GM23338 (cell line): ENCODE measurements around the gene MAP1B.

ENCODE experiments used
- CREB1 ChIP-seq: fragments of 250-450 bp; sonication (Bioruptor Pico); IDR thresholded peaks from 2 replicates; pipeline ENCODE4 v1.5.0; 2020; ENCODE audit warnings: low read depth, mild to moderate bottlenecking, moderate library complexity
- EZH2 ChIP-seq: fragments of 200-600 bp; sonication (generic); IDR thresholded peaks from one replicate; pipeline ENCODE4 v1.8.0; 2017; ENCODE audit warnings: antibody characterized with exemption, mild to moderate bottlenecking, low read depth; ENCODE audit not compliant: unreplicated experiment
- EZH2phosphoT487 ChIP-seq: fragments of 200-600 bp; sonication (generic); IDR thresholded peaks from one replicate; pipeline ENCODE4 v1.8.1; 2018; ENCODE audit warnings: antibody characterized with exemption; ENCODE audit not compliant: unreplicated experiment
- JUNB ChIP-seq: IDR thresholded peaks from one replicate; pipeline ENCODE4 v1.6.1; 2016; ENCODE audit warnings: antibody characterized with exemption; ENCODE audit not compliant: unreplicated experiment
- POLR2AphosphoS5 ChIP-seq: IDR thresholded peaks from 2 replicates; pipeline ENCODE4 v1.6.1; 2016; ENCODE audit warnings: antibody characterized with exemption, low read depth
- TF ChIP-seq, protein P1 (sequence below), 2 experiments: fragments of 200-600 bp in 1 of 2; sonication (generic) in 1 of 2; conservative IDR thresholded peaks; 2 replicates each; pipeline versions ENCODE4 v1.5.1 to v1.6.1; 2016 to 2017; ENCODE audit warnings: antibody characterized with exemption in 2 of 2, low read depth in 2 of 2, mild to moderate bottlenecking in 2 of 2, moderate library complexity in 1 of 2
- TF ChIP-seq, protein P2 (sequence below): fragments of 250-450 bp; sonication (Bioruptor Pico); IDR thresholded peaks from 2 replicates; pipeline ENCODE4 v1.5.0; 2020; ENCODE audit warnings: mild to moderate bottlenecking, moderate library complexity

DNA sequence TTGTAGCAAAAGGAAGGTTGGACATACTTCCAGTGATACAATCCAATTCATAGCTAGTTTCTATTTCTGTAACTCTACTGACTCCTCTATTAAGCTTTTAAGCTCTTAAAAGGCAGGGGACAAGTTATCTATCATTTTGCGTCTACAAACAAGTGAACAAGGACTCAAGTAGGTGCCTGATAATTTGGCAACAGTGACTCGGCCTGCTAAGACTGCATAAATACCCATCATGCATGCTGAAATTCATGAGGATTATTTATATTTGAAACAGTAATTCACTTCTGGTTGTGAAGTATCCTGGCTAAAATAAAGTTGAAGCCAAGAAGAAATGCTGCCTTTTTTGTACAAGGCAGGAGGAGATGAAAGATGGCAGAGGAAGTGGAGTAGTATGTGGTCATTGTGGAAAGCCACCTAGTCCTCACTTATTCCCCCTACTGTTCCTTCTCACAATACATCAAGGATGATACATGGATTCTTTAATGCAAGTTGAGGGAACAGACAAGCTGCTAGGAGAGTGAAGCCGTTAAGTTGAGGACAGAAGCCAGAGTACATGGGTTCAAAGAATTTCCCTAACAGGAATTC lies 138.8 kb downstream of the MAP1B start:
- TF ChIP-seq, protein P1, sequence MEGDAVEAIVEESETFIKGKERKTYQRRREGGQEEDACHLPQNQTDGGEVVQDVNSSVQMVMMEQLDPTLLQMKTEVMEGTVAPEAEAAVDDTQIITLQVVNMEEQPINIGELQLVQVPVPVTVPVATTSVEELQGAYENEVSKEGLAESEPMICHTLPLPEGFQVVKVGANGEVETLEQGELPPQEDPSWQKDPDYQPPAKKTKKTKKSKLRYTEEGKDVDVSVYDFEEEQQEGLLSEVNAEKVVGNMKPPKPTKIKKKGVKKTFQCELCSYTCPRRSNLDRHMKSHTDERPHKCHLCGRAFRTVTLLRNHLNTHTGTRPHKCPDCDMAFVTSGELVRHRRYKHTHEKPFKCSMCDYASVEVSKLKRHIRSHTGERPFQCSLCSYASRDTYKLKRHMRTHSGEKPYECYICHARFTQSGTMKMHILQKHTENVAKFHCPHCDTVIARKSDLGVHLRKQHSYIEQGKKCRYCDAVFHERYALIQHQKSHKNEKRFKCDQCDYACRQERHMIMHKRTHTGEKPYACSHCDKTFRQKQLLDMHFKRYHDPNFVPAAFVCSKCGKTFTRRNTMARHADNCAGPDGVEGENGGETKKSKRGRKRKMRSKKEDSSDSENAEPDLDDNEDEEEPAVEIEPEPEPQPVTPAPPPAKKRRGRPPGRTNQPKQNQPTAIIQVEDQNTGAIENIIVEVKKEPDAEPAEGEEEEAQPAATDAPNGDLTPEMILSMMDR (conservative IDR thresholded peaks at IDR 0.05; ENCODE audit: low read depth in 2 of 2), result no peak
- TF ChIP-seq CREB1 (CRISPR knock-in tag), result no peak
- TF ChIP-seq EZH2, result no peak
- no peak for TF ChIP-seq EZH2phosphoT487
- no peak for TF ChIP-seq POLR2AphosphoS5
- TF ChIP-seq, protein P2, sequence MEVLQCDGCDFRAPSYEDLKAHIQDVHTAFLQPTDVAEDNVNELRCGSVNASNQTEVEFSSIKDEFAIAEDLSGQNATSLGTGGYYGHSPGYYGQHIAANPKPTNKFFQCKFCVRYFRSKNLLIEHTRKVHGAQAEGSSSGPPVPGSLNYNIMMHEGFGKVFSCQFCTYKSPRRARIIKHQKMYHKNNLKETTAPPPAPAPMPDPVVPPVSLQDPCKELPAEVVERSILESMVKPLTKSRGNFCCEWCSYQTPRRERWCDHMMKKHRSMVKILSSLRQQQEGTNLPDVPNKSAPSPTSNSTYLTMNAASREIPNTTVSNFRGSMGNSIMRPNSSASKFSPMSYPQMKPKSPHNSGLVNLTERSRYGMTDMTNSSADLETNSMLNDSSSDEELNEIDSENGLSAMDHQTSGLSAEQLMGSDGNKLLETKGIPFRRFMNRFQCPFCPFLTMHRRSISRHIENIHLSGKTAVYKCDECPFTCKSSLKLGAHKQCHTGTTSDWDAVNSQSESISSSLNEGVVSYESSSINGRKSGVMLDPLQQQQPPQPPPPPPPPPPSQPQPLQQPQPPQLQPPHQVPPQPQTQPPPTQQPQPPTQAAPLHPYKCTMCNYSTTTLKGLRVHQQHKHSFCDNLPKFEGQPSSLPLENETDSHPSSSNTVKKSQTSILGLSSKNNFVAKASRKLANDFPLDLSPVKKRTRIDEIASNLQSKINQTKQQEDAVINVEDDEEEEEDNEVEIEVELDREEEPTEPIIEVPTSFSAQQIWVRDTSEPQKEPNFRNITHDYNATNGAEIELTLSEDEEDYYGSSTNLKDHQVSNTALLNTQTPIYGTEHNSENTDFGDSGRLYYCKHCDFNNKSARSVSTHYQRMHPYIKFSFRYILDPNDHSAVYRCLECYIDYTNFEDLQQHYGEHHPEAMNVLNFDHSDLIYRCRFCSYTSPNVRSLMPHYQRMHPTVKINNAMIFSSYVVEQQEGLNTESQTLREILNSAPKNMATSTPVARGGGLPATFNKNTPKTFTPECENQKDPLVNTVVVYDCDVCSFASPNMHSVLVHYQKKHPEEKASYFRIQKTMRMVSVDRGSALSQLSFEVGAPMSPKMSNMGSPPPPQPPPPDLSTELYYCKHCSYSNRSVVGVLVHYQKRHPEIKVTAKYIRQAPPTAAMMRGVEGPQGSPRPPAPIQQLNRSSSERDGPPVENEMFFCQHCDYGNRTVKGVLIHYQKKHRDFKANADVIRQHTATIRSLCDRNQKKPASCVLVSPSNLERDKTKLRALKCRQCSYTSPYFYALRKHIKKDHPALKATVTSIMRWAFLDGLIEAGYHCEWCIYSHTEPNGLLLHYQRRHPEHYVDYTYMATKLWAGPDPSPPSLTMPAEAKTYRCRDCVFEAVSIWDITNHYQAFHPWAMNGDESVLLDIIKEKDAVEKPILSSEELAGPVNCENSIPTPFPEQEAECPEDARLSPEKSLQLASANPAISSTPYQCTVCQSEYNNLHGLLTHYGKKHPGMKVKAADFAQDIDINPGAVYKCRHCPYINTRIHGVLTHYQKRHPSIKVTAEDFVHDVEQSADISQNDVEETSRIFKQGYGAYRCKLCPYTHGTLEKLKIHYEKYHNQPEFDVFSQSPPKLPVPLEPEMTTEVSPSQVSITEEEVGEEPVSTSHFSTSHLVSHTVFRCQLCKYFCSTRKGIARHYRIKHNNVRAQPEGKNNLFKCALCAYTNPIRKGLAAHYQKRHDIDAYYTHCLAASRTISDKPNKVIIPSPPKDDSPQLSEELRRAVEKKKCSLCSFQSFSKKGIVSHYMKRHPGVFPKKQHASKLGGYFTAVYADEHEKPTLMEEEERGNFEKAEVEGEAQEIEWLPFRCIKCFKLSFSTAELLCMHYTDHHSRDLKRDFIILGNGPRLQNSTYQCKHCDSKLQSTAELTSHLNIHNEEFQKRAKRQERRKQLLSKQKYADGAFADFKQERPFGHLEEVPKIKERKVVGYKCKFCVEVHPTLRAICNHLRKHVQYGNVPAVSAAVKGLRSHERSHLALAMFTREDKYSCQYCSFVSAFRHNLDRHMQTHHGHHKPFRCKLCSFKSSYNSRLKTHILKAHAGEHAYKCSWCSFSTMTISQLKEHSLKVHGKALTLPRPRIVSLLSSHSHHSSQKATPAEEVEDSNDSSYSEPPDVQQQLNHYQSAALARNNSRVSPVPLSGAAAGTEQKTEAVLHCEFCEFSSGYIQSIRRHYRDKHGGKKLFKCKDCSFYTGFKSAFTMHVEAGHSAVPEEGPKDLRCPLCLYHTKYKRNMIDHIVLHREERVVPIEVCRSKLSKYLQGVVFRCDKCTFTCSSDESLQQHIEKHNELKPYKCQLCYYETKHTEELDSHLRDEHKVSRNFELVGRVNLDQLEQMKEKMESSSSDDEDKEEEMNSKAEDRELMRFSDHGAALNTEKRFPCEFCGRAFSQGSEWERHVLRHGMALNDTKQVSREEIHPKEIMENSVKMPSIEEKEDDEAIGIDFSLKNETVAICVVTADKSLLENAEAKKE, result no peak
- TF ChIP-seq JUNB, result no peak
